ENCODE results near the gene ALG14. TPM values are rescaled to one million over a fixed set of nuclear protein-coding genes. Genes with fewer than 3 reads are reported as not detected.

The ALG14 gene
- polyA plus RNA-seq, 1 of the 3 experiments (the other 2 are of a cell fraction) = 2.5 TPM

GRCh38 chr1:95027046-95027445 lies 45.7 kb downstream of the ALG14 start (continued):
- TF ChIP-seq, protein P1, sequence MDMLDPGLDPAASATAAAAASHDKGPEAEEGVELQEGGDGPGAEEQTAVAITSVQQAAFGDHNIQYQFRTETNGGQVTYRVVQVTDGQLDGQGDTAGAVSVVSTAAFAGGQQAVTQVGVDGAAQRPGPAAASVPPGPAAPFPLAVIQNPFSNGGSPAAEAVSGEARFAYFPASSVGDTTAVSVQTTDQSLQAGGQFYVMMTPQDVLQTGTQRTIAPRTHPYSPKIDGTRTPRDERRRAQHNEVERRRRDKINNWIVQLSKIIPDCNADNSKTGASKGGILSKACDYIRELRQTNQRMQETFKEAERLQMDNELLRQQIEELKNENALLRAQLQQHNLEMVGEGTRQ (IDR thresholded peaks at IDR 0.05; ENCODE audit: borderline replicate concordance, low read depth, low read length) = no peak
- TF ChIP-seq NRF1 (IDR thresholded peaks at IDR 0.05; ENCODE audit: low read depth, low read length) = no peak
- TF ChIP-seq SMC3 (IDR thresholded peaks at IDR 0.05; ENCODE audit: low read depth, low read length) = no peak
- TF ChIP-seq FOXM1 (IDR thresholded peaks at IDR 0.05; ENCODE audit: low read depth) = no peak
- TF ChIP-seq YY1 (IDR thresholded peaks at IDR 0.05; ENCODE audit: low read depth) = no peak
- TF ChIP-seq REST (IDR thresholded peaks at IDR 0.05; ENCODE audit: low read depth, low read length) = no peak
- TF ChIP-seq JUND (IDR thresholded peaks at IDR 0.05) = no peak
- TF ChIP-seq GABPA (IDR thresholded peaks at IDR 0.05; ENCODE audit: low read depth) = no peak
- TF ChIP-seq TAF1 (IDR thresholded peaks at IDR 0.05; ENCODE audit: borderline replicate concordance, low read depth, low read length) = no peak
- TF ChIP-seq, protein P2, sequence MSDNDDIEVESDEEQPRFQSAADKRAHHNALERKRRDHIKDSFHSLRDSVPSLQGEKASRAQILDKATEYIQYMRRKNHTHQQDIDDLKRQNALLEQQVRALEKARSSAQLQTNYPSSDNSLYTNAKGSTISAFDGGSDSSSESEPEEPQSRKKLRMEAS (IDR thresholded peaks at IDR 0.05; ENCODE audit: low read depth) = no peak
- no peak for TF ChIP-seq USF1 (IDR thresholded peaks at IDR 0.05; ENCODE audit: borderline replicate concordance, low read depth)
- TF ChIP-seq SIN3A (IDR thresholded peaks at IDR 0.05; ENCODE audit: borderline replicate concordance, low read depth, low read length) = no peak
- no peak for TF ChIP-seq RAD21 (IDR thresholded peaks at IDR 0.05; ENCODE audit: low read length)

DNA sequence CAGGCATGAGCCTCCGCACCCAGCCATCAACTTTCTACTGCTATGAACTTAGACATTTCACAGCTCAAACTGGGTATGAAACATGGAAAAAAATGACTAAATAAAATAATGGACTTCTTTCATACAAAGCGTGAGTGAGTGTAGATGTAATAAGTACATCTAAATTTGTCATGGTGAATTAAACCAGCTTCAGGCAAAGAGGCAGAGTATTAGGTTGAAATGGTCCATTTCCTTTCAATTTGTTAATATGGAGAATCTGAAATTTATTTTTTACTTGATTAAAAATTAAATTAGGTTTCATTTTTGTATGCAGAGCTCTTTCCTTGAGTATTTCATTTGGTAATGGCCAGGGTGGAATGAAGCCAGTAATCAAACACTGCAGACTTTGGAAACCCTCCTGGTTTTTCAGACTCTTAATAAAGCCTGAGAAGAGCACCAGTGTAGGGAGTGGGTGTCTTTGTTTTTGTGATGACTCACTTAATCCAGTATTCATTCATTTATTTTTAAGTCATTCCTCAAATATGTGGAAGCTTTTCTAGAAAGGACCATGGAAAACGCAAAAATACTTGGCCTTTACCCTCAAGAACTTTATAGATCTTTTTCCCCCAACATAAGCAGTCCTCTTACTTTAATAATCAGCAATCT lies 49.2 kb downstream of the ALG14 start:
- H3K9me3 ChIP-seq = peaks cover 6% of the 10 kb centered on the region
- CTCF ChIA-PET = interaction anchor here (0.6 to 2.8 kb wide), 5 partner anchors 11 to 169 kb away, joined by 3 to 12 read pairs (median 5); no protein-coding TSS in a partner anchor
- no peaks in the 10 kb centered on the region for H3K9me2 ChIP-seq
- no peaks in the 10 kb centered on the region for H3K27me3 ChIP-seq (ENCODE audit: insufficient read depth)
- H2AFZ ChIP-seq (ENCODE audit: low read depth) = no peak overlapping the region
- no peaks in the 10 kb centered on the region for H4K20me1 ChIP-seq (ENCODE audit: insufficient read depth)
- peaks cover 26% of the 10 kb centered on the region for H3F3A ChIP-seq (replicated peaks; ENCODE audit: insufficient read depth)
- POLR2A ChIA-PET = no interaction called here
- peaks cover 2 to 12% of the 10 kb centered on the region in 2 experiments for H3K36me3 ChIP-seq (replicated peaks in 1 of 2; ENCODE audit: control insufficient read depth in 1 of 2, insufficient read depth in 2 of 2, low read length in 1 of 2)
- peak overlapping the region; percentile 55 for H3K4me2 ChIP-seq
- H3K4me3 ChIP-seq (ENCODE audit: low read depth in 2 of 2, low read length in 1 of 2) = peak overlapping the region in 1 of 2 experiments; percentile 11; a peak in 1 of 4 replicates
- peak overlapping the region; percentile 42; the same call in 1 of the 2 replicates for H3K9ac ChIP-seq
- peak overlapping the region; percentile 79 to 90 for H3K27ac ChIP-seq (ENCODE audit: low read depth in 2 of 2, low read length in 1 of 2)
- DNase-seq = no peak
- peaks cover 21 to 31% of the 10 kb centered on the region in 2 experiments for H3K4me1 ChIP-seq (ENCODE audit: control insufficient read depth in 1 of 2, insufficient read depth in 2 of 2, low read depth in 1 of 2, low read length in 1 of 2)
- WGBS (ENCODE audit: low lambda C conversion rate) = 44% methylated on average over 3 of the region's 3 CpGs
- no peaks in the 10 kb centered on the region for H3K79me2 ChIP-seq (ENCODE audit: insufficient read depth)
- no peak for TF ChIP-seq FOXJ3 (CRISPR knock-in tag; IDR thresholded peaks at IDR 0.05)
- TF ChIP-seq, protein P1 (IDR thresholded peaks at IDR 0.05; ENCODE audit: borderline replicate concordance, low read depth, low read length) = no peak
- TF ChIP-seq REST (IDR thresholded peaks at IDR 0.05; ENCODE audit: low read depth, low read length) = no peak
- TF ChIP-seq POLR2AphosphoS5 (IDR thresholded peaks at IDR 0.05; ENCODE audit: low read depth, low read length) = no peak
- TF ChIP-seq MEF2A (IDR thresholded peaks at IDR 0.05; ENCODE audit: borderline replicate concordance, low read depth) = no peak
- no peak for TF ChIP-seq MXI1 (IDR thresholded peaks at IDR 0.05; ENCODE audit: low read depth, low read length)
- peak; percentile 20; the same call in 1 of the 2 replicates for TF ChIP-seq PBX3 (IDR thresholded peaks at IDR 0.05)
- TF ChIP-seq RXRA (IDR thresholded peaks at IDR 0.05; ENCODE audit: borderline replicate concordance, low read depth) = no peak

All from SK-N-SH (cell line).